ENCODE data around the gene WSB2. TPM values are rescaled to one million over a fixed set of nuclear protein-coding genes. Genes with fewer than 3 reads are reported as not detected.
A peak's percentile ranks its signal among the peaks of the same experiment; 100 is the strongest.

The WSB2 gene
- total and polyA plus RNA-seq, 11 donors: 51.8 to 162 (median 105) TPM

DNA sequence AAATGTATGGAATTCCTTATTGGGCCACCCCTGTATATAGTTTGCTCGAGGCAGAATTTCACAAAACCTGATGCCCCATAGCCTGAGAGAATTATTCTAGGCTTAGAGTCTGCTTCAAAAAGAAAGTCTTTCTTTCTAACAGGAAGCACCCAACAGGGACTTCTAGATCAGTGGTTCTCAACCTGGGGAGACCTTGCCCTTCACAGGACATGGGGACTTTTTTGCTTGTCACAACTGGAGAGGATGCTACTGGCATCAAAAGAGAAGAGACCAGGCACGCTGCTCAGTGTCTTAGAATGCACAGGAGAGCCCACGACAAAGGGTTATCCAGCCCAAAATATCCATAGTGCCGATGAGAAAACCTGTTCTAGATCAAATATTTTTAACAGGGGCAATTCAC lies 18.9 kb downstream of the WSB2 start:
- WGBS, 4 donors: 95 to 100% (median 97%) methylated on average over 4 of the region's 4 CpGs

DNA sequence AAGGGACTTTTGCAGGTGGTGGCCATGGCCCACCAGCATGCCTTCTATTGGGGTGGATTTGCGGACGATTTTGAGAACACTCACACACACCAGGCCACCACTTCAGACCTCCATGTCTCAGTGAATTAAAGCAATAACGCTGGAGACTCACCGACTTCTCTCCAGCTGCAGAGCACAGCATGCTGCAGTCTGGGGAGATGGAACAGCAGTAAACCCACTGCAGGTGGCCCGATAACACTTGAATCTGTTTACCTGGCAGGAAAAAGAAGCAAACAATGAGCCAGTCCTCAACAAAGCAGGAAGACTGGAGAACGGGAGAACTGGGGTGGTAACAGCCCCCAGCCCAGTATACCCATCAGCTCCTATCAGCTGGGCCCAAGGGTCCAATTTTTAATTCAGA lies 22.8 kb downstream of the WSB2 start:
- Histone ChIP-seq H3K27ac (no peak overlapping the region), H3K9me3 (no peaks in the 10 kb centered on the region), H3K27me3 (no peaks in the 10 kb centered on the region), H3K36me3 (peaks cover 0 to 100% (median 100%) of the 10 kb centered on the region in 9 donors), H3K4me1 (peaks cover 0 to 6% (median 0%) of the 10 kb centered on the region in 12 donors), H3K4me3 (no peak overlapping the region)
- DNase-seq: no peak
- intact Hi-C loops (cut with DNase I): loop anchor here in 8 of 10 donors (5.0 to 10.0 kb wide), 2 partner anchors 161 to 163 kb away; no protein-coding TSS in a partner anchor
- WGBS, 4 donors: 74 to 84% (median 80%) methylated on average over 6 of the region's 6 CpGs
- no peak for TF ChIP-seq POLR2A (IDR thresholded peaks at IDR 0.05)
- TF ChIP-seq, protein P1, sequence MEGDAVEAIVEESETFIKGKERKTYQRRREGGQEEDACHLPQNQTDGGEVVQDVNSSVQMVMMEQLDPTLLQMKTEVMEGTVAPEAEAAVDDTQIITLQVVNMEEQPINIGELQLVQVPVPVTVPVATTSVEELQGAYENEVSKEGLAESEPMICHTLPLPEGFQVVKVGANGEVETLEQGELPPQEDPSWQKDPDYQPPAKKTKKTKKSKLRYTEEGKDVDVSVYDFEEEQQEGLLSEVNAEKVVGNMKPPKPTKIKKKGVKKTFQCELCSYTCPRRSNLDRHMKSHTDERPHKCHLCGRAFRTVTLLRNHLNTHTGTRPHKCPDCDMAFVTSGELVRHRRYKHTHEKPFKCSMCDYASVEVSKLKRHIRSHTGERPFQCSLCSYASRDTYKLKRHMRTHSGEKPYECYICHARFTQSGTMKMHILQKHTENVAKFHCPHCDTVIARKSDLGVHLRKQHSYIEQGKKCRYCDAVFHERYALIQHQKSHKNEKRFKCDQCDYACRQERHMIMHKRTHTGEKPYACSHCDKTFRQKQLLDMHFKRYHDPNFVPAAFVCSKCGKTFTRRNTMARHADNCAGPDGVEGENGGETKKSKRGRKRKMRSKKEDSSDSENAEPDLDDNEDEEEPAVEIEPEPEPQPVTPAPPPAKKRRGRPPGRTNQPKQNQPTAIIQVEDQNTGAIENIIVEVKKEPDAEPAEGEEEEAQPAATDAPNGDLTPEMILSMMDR (IDR thresholded peaks at IDR 0.05): no peak
- no peak for ATAC-seq

More for the DNA sequence above, 18.9 kb downstream of the WSB2 start:
- H3K4me3 ChIP-seq: no peak overlapping the region
- no peak for TF ChIP-seq POLR2A (IDR thresholded peaks at IDR 0.05)
- TF ChIP-seq, protein P1 (IDR thresholded peaks at IDR 0.05): no peak
- H3K9me3 ChIP-seq: no peaks in the 10 kb centered on the region
- H3K27ac ChIP-seq: no peak overlapping the region
- no peaks in the 10 kb centered on the region for H3K27me3 ChIP-seq
- ATAC-seq: no peak
- peaks cover 0 to 14% (median 0%) of the 10 kb centered on the region in 12 donors for H3K4me1 ChIP-seq
- H3K36me3 ChIP-seq: peaks cover 0 to 100% (median 86%) of the 10 kb centered on the region in 9 donors
- DNase-seq: no peak
- intact Hi-C loops (cut with DNase I): no loop called here

- 79 to 82% (median 80%) methylated on average over 11 of the region's 11 CpGs for WGBS, 4 donors
- ATAC-seq: peak in 2 of 4 donors; percentile 25 to 62
- no peaks in the 10 kb centered on the region for H3K27me3 ChIP-seq
- H3K4me3 ChIP-seq: no peak overlapping the region
- no peak overlapping the region for H3K27ac ChIP-seq
- intact Hi-C loops (cut with DNase I): loop anchor here in 8 of 10 donors (5.0 to 10.0 kb wide), 2 partner anchors 160 to 162 kb away; no protein-coding TSS in a partner anchor
- DNase-seq: no peak
- no peaks in the 10 kb centered on the region for H3K9me3 ChIP-seq
- TF ChIP-seq, protein P1 (IDR thresholded peaks at IDR 0.05): no peak
- TF ChIP-seq POLR2A (IDR thresholded peaks at IDR 0.05): no peak
- H3K36me3 ChIP-seq: peaks cover 0 to 100% (median 100%) of the 10 kb centered on the region in 9 donors
- peaks cover 0 to 6% (median 0%) of the 10 kb centered on the region in 12 donors for H3K4me1 ChIP-seq
Observed at GRCh38 chr12:118036672-118037411, 24.1 kb downstream of the WSB2 start.
